ENCODE measurements around the gene DHPS. TPM values are rescaled to one million over a fixed set of nuclear protein-coding genes. Genes with fewer than 3 reads are reported as not detected.

DHPS gene
- total RNA-seq, 1 donor from 2014 or later: 160 TPM

- Mint-ChIP-seq H3K27ac (no peak overlapping the region), H3K4me1 (peaks cover 11% of the 10 kb centered on the region), H3K4me3 (no peak overlapping the region), H3K9me3 (no peaks in the 10 kb centered on the region), H3K27me3 (no peaks in the 10 kb centered on the region), H3K36me3 (ENCODE audit: low read depth) (peaks cover 13% of the 10 kb centered on the region)
- TF ChIP-seq CTCF (IDR thresholded peaks at IDR 0.05): no peak
- ATAC-seq (ENCODE audit: low read depth) (no peak), DNase-seq (no peak)
- ChIA-PET POLR2A (interaction anchor here (3.7 kb wide), 1 partner anchor 13 kb away, joined by 69 read pairs; the partner anchor contains the start of gene DHPS), CTCF (no interaction called here)
- intact Hi-C loops (cut with micrococcal nuclease): no loop called here
These were observed 13.0 kb upstream of the DHPS start for GRCh38 chr19:12694641-12695040.

GRCh38 chr19:12692960-12693359 lies 11.3 kb upstream of the DHPS start:
- Mint-ChIP-seq H3K36me3 (ENCODE audit: low read depth) (peaks cover 7% of the 10 kb centered on the region), H3K4me1 (peaks cover 9% of the 10 kb centered on the region), H3K27ac (no peak overlapping the region), H3K27me3 (no peaks in the 10 kb centered on the region), H3K9me3 (no peaks in the 10 kb centered on the region), H3K4me3 (no peak overlapping the region)
- ChIA-PET CTCF (no interaction called here), POLR2A (interaction anchor here (0.8 to 1.2 kb wide), 2 partner anchors 11 to 1447 kb away, joined by 3 to 12 read pairs; partner anchors contain the start of gene DHPS)
- DNase-seq (no peak), ATAC-seq (ENCODE audit: low read depth) (no peak)
- intact Hi-C loops (cut with micrococcal nuclease): no loop called here
- no peak for TF ChIP-seq CTCF (IDR thresholded peaks at IDR 0.05)

- intact Hi-C loops (cut with micrococcal nuclease): no loop called here
- CTCF ChIA-PET: no interaction called here
- Mint-ChIP-seq H3K36me3 (ENCODE audit: low read depth) (peaks cover 2% of the 10 kb centered on the region), H3K4me1 (no peaks in the 10 kb centered on the region), H3K27me3 (no peaks in the 10 kb centered on the region), H3K27ac (no peak overlapping the region), H3K9me3 (no peaks in the 10 kb centered on the region), H3K4me3 (no peak overlapping the region)
- DNase-seq (no peak), ATAC-seq (ENCODE audit: low read depth) (no peak)
- TF ChIP-seq CTCF (IDR thresholded peaks at IDR 0.05): no peak
- POLR2A ChIA-PET: no interaction called here
These were observed 8.0 kb upstream of the DHPS start for GRCh38 chr19:12689581-12690216.

- DNase-seq (no peak), ATAC-seq (ENCODE audit: low read depth) (no peak)
- Mint-ChIP-seq H3K4me3 (no peak overlapping the region), H3K36me3 (ENCODE audit: low read depth) (peaks cover 2% of the 10 kb centered on the region), H3K27ac (no peak overlapping the region), H3K27me3 (no peaks in the 10 kb centered on the region), H3K4me1 (no peaks in the 10 kb centered on the region), H3K9me3 (no peaks in the 10 kb centered on the region)
- CTCF ChIA-PET: no interaction called here
- POLR2A ChIA-PET: no interaction called here
- TF ChIP-seq CTCF (IDR thresholded peaks at IDR 0.05): no peak
- intact Hi-C loops (cut with micrococcal nuclease): no loop called here
These were observed 7.3 kb upstream of the DHPS start for GRCh38 chr19:12689012-12689411.

GRCh38 chr19:12687496-12688196 lies 6.0 kb upstream of the DHPS start, which contains the start of gene GNG14:
TSS of gene GNG14 (plus strand) at chr19:12687998. CDS start at chr19:12688049, 51 bp downstream.
- Mint-ChIP-seq H3K4me3 (no peak within 1 kb of the TSS), H3K27me3 (no peaks in the 10 kb centered on the region), H3K27ac (no peak within 1 kb of the TSS), H3K9me3 (no peaks in the 10 kb centered on the region), H3K36me3 (ENCODE audit: low read depth) (peaks cover 2% of the 10 kb centered on the region), H3K4me1 (no peaks in the 10 kb centered on the region)
- DNase-seq (no peak), ATAC-seq (ENCODE audit: low read depth) (no peak)
- CTCF ChIA-PET: no interaction called here
- POLR2A ChIA-PET: interaction anchor here (0.7 kb wide), 1 partner anchor 19 kb away, joined by 4 read pairs; a partner anchor contains a TSS
- TF ChIP-seq CTCF (IDR thresholded peaks at IDR 0.05): no peak
- intact Hi-C loops (cut with micrococcal nuclease): no loop called here
